K562 (cell line): Measurements from ENCODE around the gene NTNG1.

Source experiments
- BACH1 ChIP-seq: fragments of 200-800 bp; sonication (Bioruptor generic); IDR thresholded peaks from 2 replicates; pipeline ENCODE4 v1.6.1; 2016; ENCODE audit warnings: missing genetic modification characterization, missing compliant biosample characterization
- CBX3 ChIP-seq, 2 experiments: IDR thresholded peaks; 1 replicate in 1 of 2; 2 replicates in 1 of 2; pipeline ENCODE4 v1.6.1; 2012; ENCODE audit warnings: inconsistent platforms in 2 of 2, low read length in 2 of 2, borderline replicate concordance in 1 of 2, control low read depth in 1 of 2
- CEBPB ChIP-seq: fragments of 450-650 bp; IDR thresholded peaks from 2 replicates; pipeline ENCODE4 v1.6.1; 2016; ENCODE audit warnings: missing genetic modification characterization, missing compliant biosample characterization
- CTBP1 ChIP-seq: fragments of 450-650 bp; IDR thresholded peaks from 2 replicates; pipeline ENCODE4 v1.6.1; 2016; ENCODE audit warnings: borderline replicate concordance
- HDAC6 ChIP-seq: IDR thresholded peaks from 2 replicates; pipeline ENCODE4 v1.6.1; 2012; ENCODE audit warnings: low read depth, mild to moderate bottlenecking, control low read depth, inconsistent platforms, low read length, moderate library complexity
- JUND ChIP-seq, 2 experiments: IDR thresholded peaks; 2 replicates in 1 of 2; 3 replicates in 1 of 2; pipeline ENCODE4 v1.6.1; 2011; ENCODE audit warnings: borderline replicate concordance in 2 of 2, low read depth in 2 of 2, low read length in 2 of 2, improper control_type of control experiment in 1 of 2, missing biosample characterization in 1 of 2, missing genetic modification characterization in 1 of 2, missing genetic modification reagents in 1 of 2
- MTF1 ChIP-seq: fragments of 250-450 bp; sonication (Bioruptor Pico); IDR thresholded peaks from 2 replicates; pipeline ENCODE4 v1.9.0; 2021; ENCODE audit warnings: moderate library complexity, mild to moderate bottlenecking, inconsistent platforms, borderline replicate concordance
- NR1H2 ChIP-seq: sonication (generic); formaldehyde crosslinking; IDR thresholded peaks from 2 replicates; pipeline ENCODE4 v1.4.0; 2020; ENCODE audit warnings: mild to moderate bottlenecking, missing genetic modification reagents
- TF ChIP-seq, protein P1 (sequence below), 2 experiments: fragments of 450-650 bp in 1 of 2; sonication (generic) in 1 of 2; formaldehyde crosslinking in 1 of 2; IDR thresholded peaks in 1 of 2; conservative IDR thresholded peaks in 1 of 2; 2 replicates each; pipeline versions ENCODE4 v1.6.1 to v1.8.1; 2016 to 2023; ENCODE audit warnings: mild to moderate bottlenecking in 2 of 2, moderate library complexity in 2 of 2, inconsistent platforms in 1 of 2, missing genetic modification reagents in 1 of 2
- TF ChIP-seq, protein P2 (sequence below): sonication (generic); formaldehyde crosslinking; IDR thresholded peaks from 2 replicates; pipeline ENCODE4 v1.8.0; 2022; ENCODE audit warnings: mild to moderate bottlenecking, missing genetic modification reagents
- TF ChIP-seq, protein P3 (sequence below): sonication (generic); formaldehyde crosslinking; IDR thresholded peaks from 2 replicates; pipeline ENCODE4 v1.8.1; 2023; ENCODE audit warnings: mild to moderate bottlenecking, missing genetic modification reagents
- TF ChIP-seq, protein P4 (sequence below), 3 experiments: IDR thresholded peaks in 2 of 3; conservative IDR thresholded peaks in 1 of 3; 2 replicates each; pipeline ENCODE4 v1.5.1; 2011 to 2012; ENCODE audit warnings: low read length in 3 of 3, mild to moderate bottlenecking in 3 of 3, control low read depth in 2 of 3, improper control_type of control experiment in 1 of 3, inconsistent platforms in 1 of 3, low read depth in 1 of 3, mixed read lengths in 1 of 3, moderate library complexity in 1 of 3; ENCODE audit not compliant: insufficient read depth in 2 of 3

DNA sequence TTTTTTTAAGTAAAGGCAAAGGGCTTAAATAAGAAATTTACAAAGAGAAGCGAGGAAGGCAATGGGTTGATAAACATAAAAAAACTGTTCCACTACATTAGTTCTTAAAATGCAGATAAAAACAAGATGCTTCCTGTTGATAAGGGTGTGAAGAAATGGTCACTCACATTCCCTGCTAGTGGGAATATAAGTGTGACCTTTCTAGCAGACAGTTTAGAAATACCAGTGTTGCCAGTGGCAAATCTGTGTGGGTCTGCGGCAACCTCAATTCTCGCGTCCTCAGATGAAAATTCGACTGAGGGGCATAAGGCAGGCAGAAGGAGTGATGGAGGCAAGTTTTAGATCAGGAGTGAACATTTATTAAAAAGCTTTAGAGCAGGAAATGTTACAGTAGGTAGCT, 151.1 kb downstream of the NTNG1 start:
- no peak for TF ChIP-seq NR1H2 (CRISPR knock-in tag)
- TF ChIP-seq, protein P1, sequence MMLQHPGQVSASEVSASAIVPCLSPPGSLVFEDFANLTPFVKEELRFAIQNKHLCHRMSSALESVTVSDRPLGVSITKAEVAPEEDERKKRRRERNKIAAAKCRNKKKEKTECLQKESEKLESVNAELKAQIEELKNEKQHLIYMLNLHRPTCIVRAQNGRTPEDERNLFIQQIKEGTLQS (IDR thresholded peaks at IDR 0.05), result no peak
- TF ChIP-seq, protein P1 (CRISPR knock-in tag; conservative IDR thresholded peaks at IDR 0.05), result no peak
- TF ChIP-seq, protein P2, sequence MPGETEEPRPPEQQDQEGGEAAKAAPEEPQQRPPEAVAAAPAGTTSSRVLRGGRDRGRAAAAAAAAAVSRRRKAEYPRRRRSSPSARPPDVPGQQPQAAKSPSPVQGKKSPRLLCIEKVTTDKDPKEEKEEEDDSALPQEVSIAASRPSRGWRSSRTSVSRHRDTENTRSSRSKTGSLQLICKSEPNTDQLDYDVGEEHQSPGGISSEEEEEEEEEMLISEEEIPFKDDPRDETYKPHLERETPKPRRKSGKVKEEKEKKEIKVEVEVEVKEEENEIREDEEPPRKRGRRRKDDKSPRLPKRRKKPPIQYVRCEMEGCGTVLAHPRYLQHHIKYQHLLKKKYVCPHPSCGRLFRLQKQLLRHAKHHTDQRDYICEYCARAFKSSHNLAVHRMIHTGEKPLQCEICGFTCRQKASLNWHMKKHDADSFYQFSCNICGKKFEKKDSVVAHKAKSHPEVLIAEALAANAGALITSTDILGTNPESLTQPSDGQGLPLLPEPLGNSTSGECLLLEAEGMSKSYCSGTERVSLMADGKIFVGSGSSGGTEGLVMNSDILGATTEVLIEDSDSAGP (CRISPR knock-in tag), result no peak
- TF ChIP-seq MTF1 (CRISPR knock-in tag), result no peak
- TF ChIP-seq, protein P3, sequence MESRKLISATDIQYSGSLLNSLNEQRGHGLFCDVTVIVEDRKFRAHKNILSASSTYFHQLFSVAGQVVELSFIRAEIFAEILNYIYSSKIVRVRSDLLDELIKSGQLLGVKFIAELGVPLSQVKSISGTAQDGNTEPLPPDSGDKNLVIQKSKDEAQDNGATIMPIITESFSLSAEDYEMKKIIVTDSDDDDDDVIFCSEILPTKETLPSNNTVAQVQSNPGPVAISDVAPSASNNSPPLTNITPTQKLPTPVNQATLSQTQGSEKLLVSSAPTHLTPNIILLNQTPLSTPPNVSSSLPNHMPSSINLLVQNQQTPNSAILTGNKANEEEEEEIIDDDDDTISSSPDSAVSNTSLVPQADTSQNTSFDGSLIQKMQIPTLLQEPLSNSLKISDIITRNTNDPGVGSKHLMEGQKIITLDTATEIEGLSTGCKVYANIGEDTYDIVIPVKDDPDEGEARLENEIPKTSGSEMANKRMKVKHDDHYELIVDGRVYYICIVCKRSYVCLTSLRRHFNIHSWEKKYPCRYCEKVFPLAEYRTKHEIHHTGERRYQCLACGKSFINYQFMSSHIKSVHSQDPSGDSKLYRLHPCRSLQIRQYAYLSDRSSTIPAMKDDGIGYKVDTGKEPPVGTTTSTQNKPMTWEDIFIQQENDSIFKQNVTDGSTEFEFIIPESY (CRISPR knock-in tag), result no peak
- TF ChIP-seq JUND (IDR thresholded peaks at IDR 0.05; ENCODE audit: borderline replicate concordance, low read depth, low read length), result no peak
- no peak for TF ChIP-seq JUND (tag; IDR thresholded peaks at IDR 0.05; ENCODE audit: borderline replicate concordance, low read depth, low read length)
- no peak for TF ChIP-seq CEBPB (tag)
- no peak for TF ChIP-seq HDAC6
- TF ChIP-seq, protein P4, sequence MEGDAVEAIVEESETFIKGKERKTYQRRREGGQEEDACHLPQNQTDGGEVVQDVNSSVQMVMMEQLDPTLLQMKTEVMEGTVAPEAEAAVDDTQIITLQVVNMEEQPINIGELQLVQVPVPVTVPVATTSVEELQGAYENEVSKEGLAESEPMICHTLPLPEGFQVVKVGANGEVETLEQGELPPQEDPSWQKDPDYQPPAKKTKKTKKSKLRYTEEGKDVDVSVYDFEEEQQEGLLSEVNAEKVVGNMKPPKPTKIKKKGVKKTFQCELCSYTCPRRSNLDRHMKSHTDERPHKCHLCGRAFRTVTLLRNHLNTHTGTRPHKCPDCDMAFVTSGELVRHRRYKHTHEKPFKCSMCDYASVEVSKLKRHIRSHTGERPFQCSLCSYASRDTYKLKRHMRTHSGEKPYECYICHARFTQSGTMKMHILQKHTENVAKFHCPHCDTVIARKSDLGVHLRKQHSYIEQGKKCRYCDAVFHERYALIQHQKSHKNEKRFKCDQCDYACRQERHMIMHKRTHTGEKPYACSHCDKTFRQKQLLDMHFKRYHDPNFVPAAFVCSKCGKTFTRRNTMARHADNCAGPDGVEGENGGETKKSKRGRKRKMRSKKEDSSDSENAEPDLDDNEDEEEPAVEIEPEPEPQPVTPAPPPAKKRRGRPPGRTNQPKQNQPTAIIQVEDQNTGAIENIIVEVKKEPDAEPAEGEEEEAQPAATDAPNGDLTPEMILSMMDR (IDR thresholded peaks at IDR 0.05 in 2 of 3, conservative IDR thresholded peaks at IDR 0.05 in 1 of 3; ENCODE audit: insufficient read depth in 2 of 3, low read depth in 1 of 3, low read length in 3 of 3), result no peak
- TF ChIP-seq BACH1 (tag), result no peak
- TF ChIP-seq CBX3 (IDR thresholded peaks at IDR 0.05; ENCODE audit: borderline replicate concordance in 1 of 2, low read length in 2 of 2), result no peak
- no peak for TF ChIP-seq CTBP1
